ENCODE measurements around the gene GJC2. TPM values are rescaled to one million over a fixed set of nuclear protein-coding genes. Genes with fewer than 3 reads are reported as not detected.

GJC2 gene
- total and polyA plus RNA-seq, 12 donors, result 0.61 to 1.5 (median 1.2) TPM

- Histone ChIP-seq H3K27me3 (peaks cover 0 to 18% (median 4%) of the 10 kb centered on the region in 7 donors), H3K36me3 (no peaks in the 10 kb centered on the region), H3K27ac (peak overlapping the region in 1 of 10 donors; percentile 3), H3K4me1 (peaks cover 15 to 56% (median 39%) of the 10 kb centered on the region in 9 donors), H3K9me3 (no peaks in the 10 kb centered on the region), H3K4me3 (no peak overlapping the region)
- intact Hi-C loops (cut with DNase I), result no loop called here
- no peak for TF ChIP-seq CTCF (IDR thresholded peaks at IDR 0.05)
- DNase-seq, result no peak
- 85 to 90% methylated on average over 15 of the region's 15 CpGs for WGBS, 2 donors
- no peak for ATAC-seq
These were observed 10.6 kb downstream of the GJC2 start for GRCh38 chr1:228160201-228160761.

- Histone ChIP-seq H3K27me3 (peaks cover 0 to 18% (median 4%) of the 10 kb centered on the region in 7 donors), H3K9me3 (no peaks in the 10 kb centered on the region), H3K4me3 (no peak overlapping the region), H3K27ac (peak overlapping the region; percentile 72 to 100 (median 90)), H3K36me3 (no peaks in the 10 kb centered on the region), H3K4me1 (peaks cover 18 to 55% (median 40%) of the 10 kb centered on the region in 9 donors)
- intact Hi-C loops (cut with DNase I), result no loop called here
- WGBS, 2 donors, result 42 to 48% methylated on average over 7 of the region's 7 CpGs
- no peak for TF ChIP-seq CTCF (IDR thresholded peaks at IDR 0.05)
- DNase-seq, result no peak
- ATAC-seq, result no peak
These were observed 11.6 kb downstream of the GJC2 start for GRCh38 chr1:228161362-228161761.

DNA sequence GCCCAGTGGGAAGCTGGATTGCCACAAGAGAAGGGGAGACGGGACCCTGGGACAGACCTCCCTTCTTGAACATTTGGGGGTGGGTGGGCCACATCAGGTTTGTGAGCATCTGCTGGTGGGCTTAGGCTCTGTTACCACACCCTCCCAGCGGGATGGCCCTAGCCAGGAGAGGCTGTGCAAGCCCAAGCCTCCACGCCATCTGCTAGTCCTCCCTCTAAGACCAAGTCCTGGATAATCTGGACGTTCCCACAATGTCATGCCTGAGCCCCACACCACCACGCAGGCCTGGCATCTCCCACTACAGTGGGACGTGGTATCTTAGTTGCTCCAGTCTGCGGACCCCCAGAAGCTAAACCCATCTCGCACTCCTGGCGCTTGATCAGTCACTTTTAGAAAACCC, 12.1 kb downstream of the GJC2 start:
- H3K9me3 ChIP-seq, result no peaks in the 10 kb centered on the region
- intact Hi-C loops (cut with DNase I), result loop anchor here in 1 of 10 donors (1.0 kb wide), 1 partner anchor 22 kb away; the partner anchor contains the start of gene GUK1
- no peak for TF ChIP-seq CTCF (IDR thresholded peaks at IDR 0.05)
- no peak for DNase-seq
- WGBS, 2 donors, result 78 to 79% methylated on average over 9 of the region's 9 CpGs
- H3K4me1 ChIP-seq, result peaks cover 20 to 55% (median 45%) of the 10 kb centered on the region in 9 donors
- H3K4me3 ChIP-seq, result peak overlapping the region in 1 of 10 donors; percentile 1
- peaks cover 0 to 18% (median 4%) of the 10 kb centered on the region in 7 donors for H3K27me3 ChIP-seq
- no peaks in the 10 kb centered on the region for H3K36me3 ChIP-seq
- peak overlapping the region; percentile 72 to 100 (median 90) for H3K27ac ChIP-seq
- ATAC-seq, result no peak

GRCh38 chr1:228162286-228163006, 12.7 kb downstream of the GJC2 start:
- Histone ChIP-seq H3K4me3 (peak overlapping the region in 3 of 10 donors; percentile 5 to 9 (median 7)), H3K4me1 (peaks cover 20 to 61% (median 49%) of the 10 kb centered on the region in 9 donors), H3K27ac (peak overlapping the region; percentile 72 to 100 (median 90)), H3K27me3 (peaks cover 0 to 18% (median 4%) of the 10 kb centered on the region in 7 donors), H3K36me3 (no peaks in the 10 kb centered on the region), H3K9me3 (no peaks in the 10 kb centered on the region)
- intact Hi-C loops (cut with DNase I), result loop anchor here in 1 of 10 donors (1.0 kb wide), 1 partner anchor 22 kb away; the partner anchor contains the start of gene GUK1
- ATAC-seq (peak in 4 of 8 donors; percentile 5 to 29 (median 24)), DNase-seq (peak; percentile 55 to 78)
- peak in 2 of 9 donors; percentile 9 to 13 for TF ChIP-seq CTCF (IDR thresholded peaks at IDR 0.05)
- 15 to 29% methylated on average over 14 of the region's 14 CpGs for WGBS, 2 donors
